GM23338 (cell line): ENCODE data around the gene CCDC134. TPM values are rescaled to one million over a fixed set of nuclear protein-coding genes. Genes with fewer than 3 reads are reported as not detected.

Experiments used
- ATAC-seq: fragments of 200-7000 bp; cut with Tn5 transposase; 3 replicates; pipeline ENCODE4 v1.9.1; 2020
- DNase-seq: peaks from one replicate; pipeline ENCODE4 v3.0.0-alpha.2; 2015; ENCODE audit warnings: low spot score
- H2AFZ ChIP-seq: fragments of 200-600 bp; sonication (generic); 2 replicates; pipeline ENCODE4 v1.8.0; 2016; ENCODE audit warnings: antibody characterized with exemption, mild to moderate bottlenecking, moderate library complexity
- H3F3A ChIP-seq: fragments of 200-600 bp; sonication (generic); replicated peaks from 2 replicates; pipeline ENCODE4 v1.8.0; 2017; ENCODE audit warnings: antibody characterized with exemption, mixed run types, low read depth
- H3K27ac ChIP-seq: fragments of 200-600 bp; sonication (generic); 2 replicates; pipeline ENCODE4 v1.6.1; 2016; ENCODE audit warnings: low read depth
- H3K27me3 ChIP-seq: fragments of 200-600 bp; sonication (generic); 2 replicates; pipeline ENCODE4 v1.8.0; 2016; ENCODE audit warnings: mild to moderate bottlenecking, mixed run types, moderate library complexity; ENCODE audit not compliant: insufficient read depth
- H3K36me3 ChIP-seq: fragments of 200-600 bp; sonication (generic); 2 replicates; pipeline ENCODE4 v1.8.0; 2016; ENCODE audit warnings: mild to moderate bottlenecking; ENCODE audit not compliant: insufficient read depth
- H3K4me1 ChIP-seq: fragments of 200-600 bp; sonication (generic); 2 replicates; pipeline ENCODE4 v1.8.0; 2016; ENCODE audit warnings: mild to moderate bottlenecking, moderate library complexity; ENCODE audit not compliant: insufficient read depth
- H3K4me2 ChIP-seq: fragments of 200-600 bp; sonication (generic); 2 replicates; pipeline ENCODE4 v1.7.1; 2017; ENCODE audit warnings: mixed run types
- H3K4me3 ChIP-seq: fragments of 200-600 bp; sonication (generic); 2 replicates; pipeline ENCODE4 v1.6.1; 2016; ENCODE audit warnings: mixed run types
- H3K79me2 ChIP-seq: fragments of 200-600 bp; sonication (generic); replicated peaks from 2 replicates; pipeline ENCODE4 v1.8.0; 2017; ENCODE audit warnings: mild to moderate bottlenecking; ENCODE audit not compliant: insufficient read depth
- H3K9me2 ChIP-seq: fragments of 200-600 bp; sonication (generic); 2 replicates; pipeline ENCODE4 v1.8.0; 2017; ENCODE audit not compliant: insufficient read depth
- H4K20me1 ChIP-seq: fragments of 200-600 bp; sonication (generic); replicated peaks from 2 replicates; pipeline ENCODE4 v1.8.0; 2017; ENCODE audit warnings: mild to moderate bottlenecking; ENCODE audit not compliant: insufficient read depth
- H3K27ac Mint-ChIP-seq: 2 replicates; pipeline ENCODE4 v1.8.0; 2020; ENCODE audit warnings: inconsistent platforms, mild to moderate bottlenecking, moderate library complexity, mixed read lengths
- H3K27me3 Mint-ChIP-seq: 3 replicates; pipeline ENCODE4 v1.8.0; 2022; ENCODE audit warnings: low read depth, mild to moderate bottlenecking, moderate library complexity, mixed read lengths, inconsistent platforms; ENCODE audit not compliant: insufficient read depth, poor library complexity
- H3K36me3 Mint-ChIP-seq: 3 replicates; pipeline ENCODE4 v1.8.0; 2021; ENCODE audit warnings: low read depth, mild to moderate bottlenecking, inconsistent platforms, moderate library complexity, mixed read lengths
- H3K4me1 Mint-ChIP-seq: 3 replicates; pipeline ENCODE4 v1.8.0; 2020; ENCODE audit warnings: mild to moderate bottlenecking, inconsistent platforms, mixed read lengths
- H3K4me3 Mint-ChIP-seq: 3 replicates; pipeline ENCODE4 v1.8.0; 2021; ENCODE audit warnings: moderate library complexity, mild to moderate bottlenecking, inconsistent platforms, mixed read lengths
- H3K9me3 Mint-ChIP-seq: 3 replicates; pipeline ENCODE4 v1.8.0; 2020; ENCODE audit warnings: moderate library complexity, mild to moderate bottlenecking, inconsistent platforms, mixed read lengths
- ETS1 ChIP-seq: IDR thresholded peaks from 2 replicates; pipeline ENCODE4 v1.6.1; 2016; ENCODE audit warnings: antibody characterized with exemption
- JUNB ChIP-seq: IDR thresholded peaks from one replicate; pipeline ENCODE4 v1.6.1; 2016; ENCODE audit warnings: antibody characterized with exemption; ENCODE audit not compliant: unreplicated experiment
- NANOG ChIP-seq: IDR thresholded peaks from 2 replicates; pipeline ENCODE4 v1.6.1; 2016; ENCODE audit warnings: antibody characterized with exemption, borderline replicate concordance
- ZNF331 ChIP-seq: fragments of 250-450 bp; sonication (Bioruptor Pico); IDR thresholded peaks from 2 replicates; pipeline ENCODE4 v1.5.0; 2020; ENCODE audit warnings: low read depth, mild to moderate bottlenecking, moderate library complexity
- polyA plus RNA-seq: library from polyadenylated mRNA; unstranded; fragments of >200 nt; fragmentation: Nextera tagmentation; extraction: Ambion mirVana; gene quantifications from 2 replicates; pipeline ENCODE4 v1.2.1, GENCODE V29; 2016
- total RNA-seq: library from RNA; depleted of rRNA; stranded (reverse); fragments of >200 nt; shearing (Covaris generic); gene quantifications from 2 replicates; pipeline ENCODE4 v1.2.3, GENCODE V29; 2014
- TF ChIP-seq, protein P1 (sequence below): fragments of 250-450 bp; sonication (Bioruptor Pico); IDR thresholded peaks from 2 replicates; pipeline ENCODE4 v1.5.0; 2020; ENCODE audit warnings: mild to moderate bottlenecking, moderate library complexity

CCDC134 gene
- total and polyA plus RNA-seq, 2 experiments from 2014 or later = 2.7 to 24.5 TPM

DNA sequence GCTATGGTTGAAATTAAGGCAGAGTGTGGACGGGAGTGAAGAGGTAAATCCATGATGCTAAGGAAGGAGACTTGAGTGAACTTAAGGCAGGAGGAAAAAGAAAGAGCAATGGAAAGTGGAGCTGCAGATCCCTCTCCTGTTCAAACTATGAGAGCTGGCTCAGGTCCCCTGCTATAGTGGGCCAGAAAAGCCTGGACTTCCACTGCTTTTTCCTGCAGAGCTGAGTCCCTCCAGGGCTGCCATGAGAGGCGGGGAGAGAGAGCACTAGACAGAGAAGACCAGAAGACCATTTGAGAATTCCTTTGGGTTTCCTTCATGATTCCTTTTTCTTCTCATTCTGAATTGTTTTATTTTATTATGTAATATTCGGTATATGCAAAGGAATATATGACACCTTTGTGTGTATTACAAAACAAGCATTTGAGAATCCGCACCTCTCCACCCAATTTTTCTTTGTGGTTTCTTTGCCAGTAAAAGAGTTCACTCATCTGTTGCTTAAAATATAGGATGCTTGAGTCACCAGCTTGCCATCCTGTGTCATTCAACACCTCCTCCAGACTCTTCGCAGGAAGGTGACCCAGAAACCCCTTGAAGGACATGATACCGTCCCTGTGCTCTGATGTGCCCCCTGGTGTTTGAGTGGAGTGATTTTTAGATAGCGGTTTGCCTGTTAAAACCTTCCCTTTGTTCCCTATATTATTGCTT lies 56.8 kb downstream of the CCDC134 start (continued):
- TF ChIP-seq, protein P1, sequence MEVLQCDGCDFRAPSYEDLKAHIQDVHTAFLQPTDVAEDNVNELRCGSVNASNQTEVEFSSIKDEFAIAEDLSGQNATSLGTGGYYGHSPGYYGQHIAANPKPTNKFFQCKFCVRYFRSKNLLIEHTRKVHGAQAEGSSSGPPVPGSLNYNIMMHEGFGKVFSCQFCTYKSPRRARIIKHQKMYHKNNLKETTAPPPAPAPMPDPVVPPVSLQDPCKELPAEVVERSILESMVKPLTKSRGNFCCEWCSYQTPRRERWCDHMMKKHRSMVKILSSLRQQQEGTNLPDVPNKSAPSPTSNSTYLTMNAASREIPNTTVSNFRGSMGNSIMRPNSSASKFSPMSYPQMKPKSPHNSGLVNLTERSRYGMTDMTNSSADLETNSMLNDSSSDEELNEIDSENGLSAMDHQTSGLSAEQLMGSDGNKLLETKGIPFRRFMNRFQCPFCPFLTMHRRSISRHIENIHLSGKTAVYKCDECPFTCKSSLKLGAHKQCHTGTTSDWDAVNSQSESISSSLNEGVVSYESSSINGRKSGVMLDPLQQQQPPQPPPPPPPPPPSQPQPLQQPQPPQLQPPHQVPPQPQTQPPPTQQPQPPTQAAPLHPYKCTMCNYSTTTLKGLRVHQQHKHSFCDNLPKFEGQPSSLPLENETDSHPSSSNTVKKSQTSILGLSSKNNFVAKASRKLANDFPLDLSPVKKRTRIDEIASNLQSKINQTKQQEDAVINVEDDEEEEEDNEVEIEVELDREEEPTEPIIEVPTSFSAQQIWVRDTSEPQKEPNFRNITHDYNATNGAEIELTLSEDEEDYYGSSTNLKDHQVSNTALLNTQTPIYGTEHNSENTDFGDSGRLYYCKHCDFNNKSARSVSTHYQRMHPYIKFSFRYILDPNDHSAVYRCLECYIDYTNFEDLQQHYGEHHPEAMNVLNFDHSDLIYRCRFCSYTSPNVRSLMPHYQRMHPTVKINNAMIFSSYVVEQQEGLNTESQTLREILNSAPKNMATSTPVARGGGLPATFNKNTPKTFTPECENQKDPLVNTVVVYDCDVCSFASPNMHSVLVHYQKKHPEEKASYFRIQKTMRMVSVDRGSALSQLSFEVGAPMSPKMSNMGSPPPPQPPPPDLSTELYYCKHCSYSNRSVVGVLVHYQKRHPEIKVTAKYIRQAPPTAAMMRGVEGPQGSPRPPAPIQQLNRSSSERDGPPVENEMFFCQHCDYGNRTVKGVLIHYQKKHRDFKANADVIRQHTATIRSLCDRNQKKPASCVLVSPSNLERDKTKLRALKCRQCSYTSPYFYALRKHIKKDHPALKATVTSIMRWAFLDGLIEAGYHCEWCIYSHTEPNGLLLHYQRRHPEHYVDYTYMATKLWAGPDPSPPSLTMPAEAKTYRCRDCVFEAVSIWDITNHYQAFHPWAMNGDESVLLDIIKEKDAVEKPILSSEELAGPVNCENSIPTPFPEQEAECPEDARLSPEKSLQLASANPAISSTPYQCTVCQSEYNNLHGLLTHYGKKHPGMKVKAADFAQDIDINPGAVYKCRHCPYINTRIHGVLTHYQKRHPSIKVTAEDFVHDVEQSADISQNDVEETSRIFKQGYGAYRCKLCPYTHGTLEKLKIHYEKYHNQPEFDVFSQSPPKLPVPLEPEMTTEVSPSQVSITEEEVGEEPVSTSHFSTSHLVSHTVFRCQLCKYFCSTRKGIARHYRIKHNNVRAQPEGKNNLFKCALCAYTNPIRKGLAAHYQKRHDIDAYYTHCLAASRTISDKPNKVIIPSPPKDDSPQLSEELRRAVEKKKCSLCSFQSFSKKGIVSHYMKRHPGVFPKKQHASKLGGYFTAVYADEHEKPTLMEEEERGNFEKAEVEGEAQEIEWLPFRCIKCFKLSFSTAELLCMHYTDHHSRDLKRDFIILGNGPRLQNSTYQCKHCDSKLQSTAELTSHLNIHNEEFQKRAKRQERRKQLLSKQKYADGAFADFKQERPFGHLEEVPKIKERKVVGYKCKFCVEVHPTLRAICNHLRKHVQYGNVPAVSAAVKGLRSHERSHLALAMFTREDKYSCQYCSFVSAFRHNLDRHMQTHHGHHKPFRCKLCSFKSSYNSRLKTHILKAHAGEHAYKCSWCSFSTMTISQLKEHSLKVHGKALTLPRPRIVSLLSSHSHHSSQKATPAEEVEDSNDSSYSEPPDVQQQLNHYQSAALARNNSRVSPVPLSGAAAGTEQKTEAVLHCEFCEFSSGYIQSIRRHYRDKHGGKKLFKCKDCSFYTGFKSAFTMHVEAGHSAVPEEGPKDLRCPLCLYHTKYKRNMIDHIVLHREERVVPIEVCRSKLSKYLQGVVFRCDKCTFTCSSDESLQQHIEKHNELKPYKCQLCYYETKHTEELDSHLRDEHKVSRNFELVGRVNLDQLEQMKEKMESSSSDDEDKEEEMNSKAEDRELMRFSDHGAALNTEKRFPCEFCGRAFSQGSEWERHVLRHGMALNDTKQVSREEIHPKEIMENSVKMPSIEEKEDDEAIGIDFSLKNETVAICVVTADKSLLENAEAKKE (CRISPR knock-in tag) = peak; percentile 33; the same call in 1 of the 2 replicates
- TF ChIP-seq NANOG = no peak

- no peak overlapping the region for H2AFZ ChIP-seq
- Mint-ChIP-seq H3K4me1 (peaks cover 20% of the 10 kb centered on the region), H3K36me3 (peaks cover 10% of the 10 kb centered on the region; the same call in 2 of the 3 replicates), H3K27me3 (peaks cover 5% of the 10 kb centered on the region), H3K9me3 (no peaks in the 10 kb centered on the region), H3K4me3 (no peak overlapping the region), H3K27ac (0 out of 2 replicates have a peak overlapping the region, but pooled peaks have one; percentile 14)
- ATAC-seq (no peak), DNase-seq (no peak)
- H3K27ac ChIP-seq = no peak overlapping the region
- H3K27me3 ChIP-seq = no peaks in the 10 kb centered on the region
- peaks cover 10% of the 10 kb centered on the region for H3K36me3 ChIP-seq
- H3K4me1 ChIP-seq = peaks cover 22% of the 10 kb centered on the region
- TF ChIP-seq JUNB (no peak), ZNF331 (no peak), ETS1 (no peak)
- peaks cover 86% of the 10 kb centered on the region for H4K20me1 ChIP-seq
- H3F3A ChIP-seq = peaks cover 8% of the 10 kb centered on the region; the same call in 1 of the 2 replicates
- H3K79me2 ChIP-seq = peaks cover 100% of the 10 kb centered on the region
- no peak overlapping the region for H3K4me2 ChIP-seq
- H3K9me2 ChIP-seq = no peaks in the 10 kb centered on the region
- no peak overlapping the region for H3K4me3 ChIP-seq
Observed at GRCh38 chr22:41857860-41858199, 57.4 kb downstream of the CCDC134 start.
